ENCODE results near the gene PCK1. TPM values are rescaled to one million over a fixed set of nuclear protein-coding genes. Genes with fewer than 3 reads are reported as not detected.

Gene PCK1
- total RNA-seq, 1 donor from 2014 or later, result under 0.01 TPM

DNA sequence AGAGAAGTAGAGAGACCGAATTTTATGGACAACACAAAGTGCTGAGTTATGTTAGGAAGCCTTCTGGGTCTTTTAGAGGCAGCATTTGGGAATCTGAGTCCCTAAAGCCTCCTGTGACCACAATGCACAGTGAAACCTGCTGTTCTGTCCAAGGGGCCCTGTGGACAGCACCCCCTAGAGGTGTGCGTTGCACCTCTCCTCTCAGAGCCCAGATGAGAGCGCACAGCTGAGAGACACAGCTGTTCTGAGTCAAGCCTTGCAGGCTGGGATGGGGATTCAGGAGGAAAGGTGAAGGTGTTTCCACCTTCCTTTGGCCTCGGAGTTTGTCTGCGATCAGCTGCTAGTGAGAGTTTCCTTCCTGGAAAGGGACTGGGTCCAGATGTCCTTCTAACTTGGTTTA is 13.0 kb downstream of the PCK1 start:
- TF ChIP-seq, protein P1, sequence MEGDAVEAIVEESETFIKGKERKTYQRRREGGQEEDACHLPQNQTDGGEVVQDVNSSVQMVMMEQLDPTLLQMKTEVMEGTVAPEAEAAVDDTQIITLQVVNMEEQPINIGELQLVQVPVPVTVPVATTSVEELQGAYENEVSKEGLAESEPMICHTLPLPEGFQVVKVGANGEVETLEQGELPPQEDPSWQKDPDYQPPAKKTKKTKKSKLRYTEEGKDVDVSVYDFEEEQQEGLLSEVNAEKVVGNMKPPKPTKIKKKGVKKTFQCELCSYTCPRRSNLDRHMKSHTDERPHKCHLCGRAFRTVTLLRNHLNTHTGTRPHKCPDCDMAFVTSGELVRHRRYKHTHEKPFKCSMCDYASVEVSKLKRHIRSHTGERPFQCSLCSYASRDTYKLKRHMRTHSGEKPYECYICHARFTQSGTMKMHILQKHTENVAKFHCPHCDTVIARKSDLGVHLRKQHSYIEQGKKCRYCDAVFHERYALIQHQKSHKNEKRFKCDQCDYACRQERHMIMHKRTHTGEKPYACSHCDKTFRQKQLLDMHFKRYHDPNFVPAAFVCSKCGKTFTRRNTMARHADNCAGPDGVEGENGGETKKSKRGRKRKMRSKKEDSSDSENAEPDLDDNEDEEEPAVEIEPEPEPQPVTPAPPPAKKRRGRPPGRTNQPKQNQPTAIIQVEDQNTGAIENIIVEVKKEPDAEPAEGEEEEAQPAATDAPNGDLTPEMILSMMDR (IDR thresholded peaks at IDR 0.05; ENCODE audit: insufficient read depth, low read length, poor library complexity, severe bottlenecking), result peak; percentile 15
- DNase-seq (ENCODE audit: low read depth), result no peak
- Histone ChIP-seq H3K4me3 (ENCODE audit: low read depth, low read length) (no peak overlapping the region), H3K27me3 (ENCODE audit: control insufficient read depth, insufficient read depth, low read length) (peaks cover 69% of the 10 kb centered on the region), H3K36me3 (ENCODE audit: control insufficient read depth, insufficient read depth, low read length) (no peaks in the 10 kb centered on the region)

DNA sequence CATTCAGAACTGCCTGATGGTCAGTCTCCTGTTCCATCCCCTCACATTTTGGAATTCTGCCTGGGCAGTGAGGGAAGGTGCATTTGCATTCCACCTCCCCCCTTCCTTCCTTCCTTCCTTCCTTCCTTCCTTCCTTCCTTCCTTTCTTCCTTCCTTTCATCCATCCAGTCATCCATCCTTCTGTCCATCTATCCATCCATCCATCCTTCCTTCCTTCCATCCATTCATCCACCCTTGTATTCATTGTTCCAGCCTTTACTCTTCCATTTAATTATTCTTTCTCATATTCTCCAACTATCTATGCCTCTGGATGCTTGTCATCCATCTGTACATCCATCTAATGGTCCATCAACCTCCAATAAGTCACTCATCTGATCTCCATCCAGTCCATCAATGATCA is 14.0 kb downstream of the PCK1 start:
- DNase-seq (ENCODE audit: low read depth), result no peak
- Histone ChIP-seq H3K27me3 (ENCODE audit: control insufficient read depth, insufficient read depth, low read length) (peaks cover 77% of the 10 kb centered on the region), H3K36me3 (ENCODE audit: control insufficient read depth, insufficient read depth, low read length) (no peaks in the 10 kb centered on the region), H3K4me3 (ENCODE audit: low read depth, low read length) (no peak overlapping the region)
- TF ChIP-seq, protein P1 (IDR thresholded peaks at IDR 0.05; ENCODE audit: insufficient read depth, low read length, poor library complexity, severe bottlenecking), result no peak

DNA sequence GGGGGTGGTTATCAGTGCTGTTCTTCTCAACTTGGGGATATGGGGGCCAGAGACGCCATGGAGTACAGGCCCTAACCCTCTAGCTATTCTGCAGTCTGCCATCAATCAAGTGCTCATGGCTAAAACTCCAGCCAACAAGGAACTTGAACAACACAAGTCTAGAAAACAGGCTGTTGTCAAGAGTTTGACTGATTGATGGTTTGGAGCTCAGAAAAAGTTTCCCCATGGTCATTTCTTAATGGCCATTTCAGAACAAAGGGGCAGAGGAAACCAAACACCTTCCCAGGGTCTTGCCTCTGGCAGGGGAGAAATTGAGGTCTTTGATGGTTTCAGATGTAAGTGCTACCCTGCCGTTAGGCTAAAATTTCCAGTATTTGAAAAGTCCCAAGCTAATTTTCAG is 15.1 kb downstream of the PCK1 start:
- no peak for DNase-seq (ENCODE audit: low read depth)
- TF ChIP-seq, protein P1 (IDR thresholded peaks at IDR 0.05; ENCODE audit: insufficient read depth, low read length, poor library complexity, severe bottlenecking), result no peak
- Histone ChIP-seq H3K36me3 (ENCODE audit: control insufficient read depth, insufficient read depth, low read length) (no peaks in the 10 kb centered on the region), H3K27me3 (ENCODE audit: control insufficient read depth, insufficient read depth, low read length) (peaks cover 85% of the 10 kb centered on the region), H3K4me3 (ENCODE audit: low read depth, low read length) (no peak overlapping the region)

DNA sequence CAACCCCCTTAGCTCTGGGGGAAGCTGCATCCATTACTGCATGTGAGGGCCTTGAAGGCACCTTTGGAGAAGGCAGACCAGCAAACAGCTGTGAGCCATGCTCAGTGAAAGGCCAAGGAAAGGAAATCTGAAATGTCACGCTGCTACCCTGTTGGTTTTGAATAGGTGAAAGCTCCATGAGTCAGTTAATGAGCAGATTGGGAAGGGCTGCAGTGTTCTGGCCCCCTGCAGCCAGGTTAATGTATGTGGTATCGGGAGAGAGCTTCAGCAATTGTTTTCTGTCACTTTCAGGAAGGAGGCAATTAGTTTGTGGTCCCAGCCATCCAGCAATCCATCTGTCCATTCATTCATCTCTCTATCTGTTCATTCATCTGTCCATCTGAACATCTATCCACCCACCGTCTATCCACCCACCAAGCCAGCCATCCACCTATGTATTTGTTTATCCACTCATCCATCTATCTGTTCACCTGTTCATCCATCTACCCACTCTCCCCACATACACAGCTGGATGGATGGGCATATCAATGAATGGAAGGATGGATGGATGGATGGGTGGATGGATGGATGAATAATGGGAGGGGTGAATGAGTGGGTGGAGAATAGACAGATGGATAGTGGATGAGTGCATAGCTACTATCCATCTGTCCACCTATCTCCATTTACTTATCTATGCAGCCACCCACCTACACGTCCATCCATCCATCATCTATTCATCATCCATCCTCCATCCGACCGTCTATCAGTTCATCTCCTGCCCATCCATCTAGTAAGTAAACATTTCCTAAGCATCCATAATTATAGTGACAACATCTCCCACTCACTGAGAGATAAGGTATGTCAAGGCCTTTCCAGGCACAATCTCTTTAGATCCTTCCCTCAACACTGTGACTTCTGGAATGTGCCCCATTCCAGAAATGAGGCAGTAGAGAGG is 16.0 kb downstream of the PCK1 start:
- peaks cover 94% of the 10 kb centered on the region for H3K27me3 ChIP-seq (ENCODE audit: control insufficient read depth, insufficient read depth, low read length)
- TF ChIP-seq, protein P1 (IDR thresholded peaks at IDR 0.05; ENCODE audit: insufficient read depth, low read length, poor library complexity, severe bottlenecking), result no peak
- no peaks in the 10 kb centered on the region for H3K36me3 ChIP-seq (ENCODE audit: control insufficient read depth, insufficient read depth, low read length)
- no peak for DNase-seq (ENCODE audit: low read depth)
- H3K4me3 ChIP-seq (ENCODE audit: low read depth, low read length), result no peak overlapping the region

DNA sequence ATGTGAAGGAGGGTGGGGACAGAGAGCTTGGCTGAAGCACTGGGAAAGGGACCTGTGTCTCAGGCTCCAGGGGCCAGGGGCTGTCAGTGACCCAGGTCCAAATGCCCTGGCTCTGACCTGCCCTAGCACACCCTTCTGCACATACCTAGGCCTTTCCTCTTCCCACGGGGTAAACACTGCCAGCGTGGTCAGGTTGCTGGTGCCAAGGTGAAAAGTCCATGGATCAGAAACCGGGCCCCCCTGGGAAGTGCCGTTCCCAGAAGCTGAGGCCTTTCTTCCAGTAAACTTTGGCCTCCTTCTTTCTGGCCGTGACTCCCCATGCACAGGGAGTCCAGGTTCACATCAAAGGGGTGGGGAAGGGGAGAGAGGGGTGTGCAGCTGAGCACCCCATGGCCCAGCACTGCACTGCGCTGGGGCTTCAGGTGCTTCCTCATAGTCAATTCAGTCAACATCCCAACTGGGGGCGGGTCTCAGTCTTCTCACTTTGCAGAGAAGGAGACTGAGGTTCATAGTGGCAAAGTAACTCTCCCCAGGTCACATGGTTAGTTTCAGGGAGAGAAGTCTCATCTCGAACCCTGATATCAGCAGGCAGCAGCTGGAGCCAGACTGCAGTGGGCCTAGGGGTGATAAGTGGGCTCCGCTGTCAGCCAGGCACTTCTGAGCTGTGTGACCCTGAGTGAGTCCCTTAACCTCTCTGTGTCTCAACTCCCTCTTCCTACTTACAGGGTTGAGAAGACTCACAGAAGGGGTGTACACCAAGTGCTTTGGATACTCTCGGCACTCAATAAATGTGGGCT is 17.0 kb downstream of the PCK1 start:
- Histone ChIP-seq H3K36me3 (ENCODE audit: control insufficient read depth, insufficient read depth, low read length) (no peaks in the 10 kb centered on the region), H3K27me3 (ENCODE audit: control insufficient read depth, insufficient read depth, low read length) (peaks cover 88% of the 10 kb centered on the region)
- DNase-seq (ENCODE audit: low read depth), result no peak

More for the DNA sequence above, 17.0 kb downstream of the PCK1 start:
- TF ChIP-seq, protein P1 (IDR thresholded peaks at IDR 0.05; ENCODE audit: insufficient read depth, low read length, poor library complexity, severe bottlenecking), result no peak
- no peak overlapping the region for H3K4me3 ChIP-seq (ENCODE audit: low read depth, low read length)

Measured in kidney epithelial cell (primary cell).